A673 (cell line): ENCODE data around the gene PSMA2. TPM values are rescaled to one million over a fixed set of nuclear protein-coding genes. Genes with fewer than 3 reads are reported as not detected.

ENCODE experiments used
- BruUV-seq: library from RNA; stranded (reverse); fragments of 400-500 nt; replicated peaks from 2 replicates; lab custom pipeline; 2021; lab: Mats Ljungman, UMichigan
- CTCF ChIA-PET: fragments of 300-600 bp; sonication (Branson Sonifier 250); formaldehyde crosslinking; loops from one replicate; lab custom pipeline; 2022; ENCODE audit warnings: antibody characterized with exemption; lab: Charles Lee
- POLR2A ChIA-PET: fragments of 300-600 bp; sonication (Branson Sonifier 250); formaldehyde crosslinking; loops from one replicate; lab custom pipeline; 2022; ENCODE audit warnings: antibody characterized with exemption; ENCODE audit not compliant: low non-redundant PET; lab: Charles Lee
- DNase-seq: peaks from one replicate; pipeline ENCODE4 v3.0.0-alpha.2; 2015; ENCODE audit warnings: low spot score
- H3K27ac ChIP-seq: fragments of 200-600 bp; sonication (generic); 2 replicates; pipeline ENCODE4 v1.5.1; 2016; ENCODE audit warnings: mixed run types, low read depth, mild to moderate bottlenecking, mixed read lengths, antibody characterized with exemption, low read length; ENCODE audit not compliant: poor library complexity, severe bottlenecking
- H3K27me3 ChIP-seq: fragments of 200-600 bp; sonication (generic); replicated peaks from 2 replicates; pipeline ENCODE4 v1.6.1; 2017; ENCODE audit warnings: mixed run types, low read depth, mild to moderate bottlenecking, mixed read lengths, antibody characterized with exemption, low read length; ENCODE audit not compliant: insufficient read depth, poor library complexity
- H3K36me3 ChIP-seq: fragments of 200-600 bp; sonication (generic); 2 replicates; pipeline ENCODE4 v1.6.1; 2016; ENCODE audit warnings: mixed run types, mild to moderate bottlenecking, mixed read lengths, antibody characterized with exemption, low read length; ENCODE audit not compliant: insufficient read depth, poor library complexity, severe bottlenecking
- H3K4me1 ChIP-seq: fragments of 200-600 bp; sonication (generic); 2 replicates; pipeline ENCODE4 v1.6.1; 2017; ENCODE audit warnings: mixed run types, mild to moderate bottlenecking, mixed read lengths, antibody characterized with exemption, low read length; ENCODE audit not compliant: insufficient read depth, poor library complexity, severe bottlenecking
- H3K4me3 ChIP-seq: fragments of 200-600 bp; sonication (generic); 2 replicates; pipeline ENCODE4 v1.5.1; 2016; ENCODE audit warnings: low read depth, mixed run types, mild to moderate bottlenecking, mixed read lengths, low read length; ENCODE audit not compliant: poor library complexity, severe bottlenecking
- H3K9me3 ChIP-seq: fragments of 200-600 bp; sonication (generic); 2 replicates; pipeline ENCODE4 v1.6.1; 2016; ENCODE audit warnings: mixed run types, low read depth, mild to moderate bottlenecking, mixed read lengths, antibody characterized with exemption, low read length; ENCODE audit not compliant: poor library complexity, severe bottlenecking
- EZH2 ChIP-seq: fragments of 200-600 bp; sonication (generic); IDR thresholded peaks from 2 replicates; pipeline ENCODE4 v1.6.1; 2017; ENCODE audit warnings: borderline replicate concordance, low read depth, mild to moderate bottlenecking, mixed read lengths, antibody characterized with exemption, low read length; ENCODE audit not compliant: poor library complexity, severe bottlenecking
- intact Hi-C: fragments of 100-400 bp; cut with micrococcal nuclease; formaldehyde crosslinking; loops from one replicate; pipeline ENCODE4 v1.10.0; 2022; ENCODE audit not compliant: unreplicated experiment
- total RNA-seq: library from RNA; stranded (reverse); gene quantifications from 2 replicates; pipeline ENCODE4 v1.2.3, GENCODE V29; 2021
- TF ChIP-seq, protein P1 (sequence below): fragments of 300-800, 200-600 bp; sonication (generic); conservative IDR thresholded peaks from 2 replicates; pipeline ENCODE4 v1.5.1; 2017; ENCODE audit warnings: low read depth, mild to moderate bottlenecking, antibody characterized with exemption, low read length, moderate library complexity, mixed read lengths

Gene PSMA2
- total RNA-seq, 1 experiment from 2014 or later = 193 TPM

DNA sequence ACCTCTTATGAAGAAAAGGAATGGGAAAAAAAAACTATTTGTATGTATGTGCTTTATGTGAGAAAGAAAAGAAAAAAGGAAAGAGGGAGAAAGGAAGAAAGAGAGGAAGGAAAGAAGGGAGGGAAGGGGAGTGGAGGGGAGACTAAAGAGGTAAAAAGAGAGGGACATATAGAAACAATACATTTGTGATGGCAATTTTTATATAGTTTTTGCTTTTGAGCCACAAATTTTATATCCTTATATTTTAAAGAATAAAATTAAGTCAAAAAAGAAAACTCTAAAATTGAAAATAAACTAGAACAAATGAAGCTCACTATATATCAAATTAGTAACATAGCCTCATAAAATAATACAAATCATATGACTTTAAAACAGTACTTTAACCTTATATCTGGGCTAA lies 31.1 kb downstream of the PSMA2 start:
- no peaks in the 10 kb centered on the region for H3K4me1 ChIP-seq
- H3K4me3 ChIP-seq = no peak overlapping the region
- CTCF ChIA-PET = no interaction called here
- H3K9me3 ChIP-seq = no peaks in the 10 kb centered on the region
- no peaks in the 10 kb centered on the region for H3K27me3 ChIP-seq
- H3K36me3 ChIP-seq = no peaks in the 10 kb centered on the region
- no peak for DNase-seq
- intact Hi-C loops = no loop called here
- TF ChIP-seq, protein P1, sequence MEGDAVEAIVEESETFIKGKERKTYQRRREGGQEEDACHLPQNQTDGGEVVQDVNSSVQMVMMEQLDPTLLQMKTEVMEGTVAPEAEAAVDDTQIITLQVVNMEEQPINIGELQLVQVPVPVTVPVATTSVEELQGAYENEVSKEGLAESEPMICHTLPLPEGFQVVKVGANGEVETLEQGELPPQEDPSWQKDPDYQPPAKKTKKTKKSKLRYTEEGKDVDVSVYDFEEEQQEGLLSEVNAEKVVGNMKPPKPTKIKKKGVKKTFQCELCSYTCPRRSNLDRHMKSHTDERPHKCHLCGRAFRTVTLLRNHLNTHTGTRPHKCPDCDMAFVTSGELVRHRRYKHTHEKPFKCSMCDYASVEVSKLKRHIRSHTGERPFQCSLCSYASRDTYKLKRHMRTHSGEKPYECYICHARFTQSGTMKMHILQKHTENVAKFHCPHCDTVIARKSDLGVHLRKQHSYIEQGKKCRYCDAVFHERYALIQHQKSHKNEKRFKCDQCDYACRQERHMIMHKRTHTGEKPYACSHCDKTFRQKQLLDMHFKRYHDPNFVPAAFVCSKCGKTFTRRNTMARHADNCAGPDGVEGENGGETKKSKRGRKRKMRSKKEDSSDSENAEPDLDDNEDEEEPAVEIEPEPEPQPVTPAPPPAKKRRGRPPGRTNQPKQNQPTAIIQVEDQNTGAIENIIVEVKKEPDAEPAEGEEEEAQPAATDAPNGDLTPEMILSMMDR = no peak
- TF ChIP-seq EZH2 = no peak
- BruUV-seq = no TSS peak
- no peak overlapping the region for H3K27ac ChIP-seq
- POLR2A ChIA-PET = no interaction called here

DNA sequence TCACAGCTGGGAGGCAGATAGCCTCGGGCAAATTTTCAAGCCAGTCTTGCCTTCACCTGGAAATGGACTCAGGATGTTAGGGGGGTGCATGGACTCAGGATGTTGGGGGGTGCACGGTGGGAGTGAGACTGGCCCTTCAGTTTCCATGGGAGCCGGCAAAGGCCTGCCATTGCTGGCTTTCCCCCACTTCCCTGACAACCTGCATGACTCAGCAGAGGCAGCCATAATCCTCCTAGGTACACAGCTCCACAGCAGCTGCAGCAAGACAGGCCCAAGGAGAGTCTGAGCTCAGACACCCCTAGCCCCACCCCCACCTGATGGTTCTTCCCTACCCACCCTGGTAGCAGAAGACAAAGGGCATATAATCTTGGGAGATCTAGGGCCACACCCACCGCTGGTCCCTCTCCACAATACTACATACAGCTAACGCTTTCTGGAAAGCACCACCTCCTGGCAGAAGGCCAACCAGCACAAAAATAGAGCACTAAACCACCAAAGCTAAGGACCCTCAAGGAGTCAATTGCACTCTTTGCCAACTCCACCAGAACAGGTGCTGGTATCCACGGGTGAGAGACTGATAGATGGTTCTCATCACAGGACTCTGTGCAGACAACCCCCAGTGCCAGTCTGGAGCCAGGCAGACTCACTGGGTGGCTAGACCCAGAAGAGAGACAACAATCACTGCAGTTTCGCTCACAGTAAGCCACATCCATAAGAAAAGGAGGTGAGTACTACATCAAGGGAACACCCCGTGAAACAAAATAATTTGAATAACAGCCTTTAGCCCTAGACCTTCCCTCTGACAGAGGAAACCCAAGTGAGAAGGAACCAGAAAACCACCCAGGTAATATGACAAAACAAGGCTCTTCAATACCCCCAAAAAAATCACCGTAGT lies 38.4 kb downstream of the PSMA2 start:
- CTCF ChIA-PET = no interaction called here
- Histone ChIP-seq H3K9me3 (no peaks in the 10 kb centered on the region), H3K4me1 (no peaks in the 10 kb centered on the region), H3K4me3 (no peak overlapping the region), H3K36me3 (no peaks in the 10 kb centered on the region), H3K27ac (no peak overlapping the region), H3K27me3 (no peaks in the 10 kb centered on the region)
- POLR2A ChIA-PET = no interaction called here
- no TSS peak for BruUV-seq
- intact Hi-C loops = no loop called here
- TF ChIP-seq EZH2 = no peak
- TF ChIP-seq, protein P1 = no peak
- DNase-seq = no peak

DNA sequence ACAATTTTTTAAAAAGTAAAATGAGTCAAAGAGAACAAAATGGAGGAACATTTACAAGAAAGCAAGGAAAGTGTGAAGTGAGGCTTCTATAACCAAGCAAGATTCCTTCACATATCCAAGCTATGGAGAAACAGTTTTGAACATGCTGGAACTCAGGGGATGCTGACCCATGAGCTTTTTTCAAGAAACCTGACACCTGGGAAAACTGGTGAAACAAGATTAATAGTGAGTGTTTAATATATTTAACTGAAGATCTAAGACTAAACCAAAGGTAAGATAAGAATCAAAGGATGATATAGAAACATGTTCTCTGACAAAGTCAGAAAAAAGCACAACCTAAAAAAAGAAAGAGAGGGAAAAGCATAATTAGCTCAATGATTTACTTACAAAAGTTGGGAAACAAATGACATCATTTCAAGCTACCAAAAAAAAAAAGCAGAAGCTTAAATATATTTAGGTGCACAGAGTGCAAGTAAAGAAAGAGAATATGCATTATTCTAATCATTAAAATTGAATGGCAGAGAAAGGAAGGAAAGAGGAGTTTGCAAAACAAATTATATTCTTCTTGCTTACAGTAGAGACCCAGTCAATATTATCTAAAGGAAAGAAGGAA lies 45.0 kb downstream of the PSMA2 start:
- ChIA-PET CTCF (interaction anchor here (1.2 kb wide), 1 partner anchor 946 kb away, joined by 3 read pairs; no protein-coding TSS in a partner anchor), POLR2A (no interaction called here)
- Histone ChIP-seq H3K36me3 (no peaks in the 10 kb centered on the region), H3K4me3 (no peak overlapping the region), H3K9me3 (no peaks in the 10 kb centered on the region), H3K27ac (no peak overlapping the region), H3K4me1 (no peaks in the 10 kb centered on the region), H3K27me3 (no peaks in the 10 kb centered on the region)
- intact Hi-C loops = no loop called here
- TF ChIP-seq, protein P1 = no peak
- no peak for TF ChIP-seq EZH2
- no TSS peak for BruUV-seq
- no peak for DNase-seq
